ENCODE measurements around the gene PTGS1.

DNA sequence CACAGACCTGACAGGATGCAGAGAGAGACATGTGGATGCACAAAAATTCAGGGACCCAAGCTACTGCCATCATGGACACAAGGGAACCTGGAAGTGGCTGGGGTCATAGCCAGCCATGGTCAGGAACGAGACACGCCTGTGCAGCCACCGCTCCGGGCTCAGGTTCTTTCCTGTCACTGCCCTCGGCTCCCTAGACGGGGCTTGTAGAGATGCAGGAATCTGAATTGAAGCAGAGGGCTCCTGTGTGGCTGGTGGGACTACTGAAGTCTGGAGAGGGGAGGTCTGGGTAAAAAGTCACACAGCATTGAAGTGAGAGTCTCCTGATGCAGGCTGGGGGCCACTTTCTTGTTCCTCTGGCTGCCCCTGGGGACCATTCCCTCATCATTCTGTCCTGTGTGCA, 32.3 kb upstream of the PTGS1 start:
- TF ChIP-seq, protein P1, sequence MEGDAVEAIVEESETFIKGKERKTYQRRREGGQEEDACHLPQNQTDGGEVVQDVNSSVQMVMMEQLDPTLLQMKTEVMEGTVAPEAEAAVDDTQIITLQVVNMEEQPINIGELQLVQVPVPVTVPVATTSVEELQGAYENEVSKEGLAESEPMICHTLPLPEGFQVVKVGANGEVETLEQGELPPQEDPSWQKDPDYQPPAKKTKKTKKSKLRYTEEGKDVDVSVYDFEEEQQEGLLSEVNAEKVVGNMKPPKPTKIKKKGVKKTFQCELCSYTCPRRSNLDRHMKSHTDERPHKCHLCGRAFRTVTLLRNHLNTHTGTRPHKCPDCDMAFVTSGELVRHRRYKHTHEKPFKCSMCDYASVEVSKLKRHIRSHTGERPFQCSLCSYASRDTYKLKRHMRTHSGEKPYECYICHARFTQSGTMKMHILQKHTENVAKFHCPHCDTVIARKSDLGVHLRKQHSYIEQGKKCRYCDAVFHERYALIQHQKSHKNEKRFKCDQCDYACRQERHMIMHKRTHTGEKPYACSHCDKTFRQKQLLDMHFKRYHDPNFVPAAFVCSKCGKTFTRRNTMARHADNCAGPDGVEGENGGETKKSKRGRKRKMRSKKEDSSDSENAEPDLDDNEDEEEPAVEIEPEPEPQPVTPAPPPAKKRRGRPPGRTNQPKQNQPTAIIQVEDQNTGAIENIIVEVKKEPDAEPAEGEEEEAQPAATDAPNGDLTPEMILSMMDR (conservative IDR thresholded peaks at IDR 0.05; ENCODE audit: low read length) = no peak
- no peak for TF ChIP-seq EZH2phosphoT487 (IDR thresholded peaks at IDR 0.05; ENCODE audit: borderline replicate concordance)

All from Loucy (cell line).